AML-193 (cell line): ENCODE data around the gene PTPRM.

Experiments used
- DNase-seq, 2 experiments: peaks; one replicate each; lab custom pipeline; 2025; lab: John Stamatoyannopoulos, UW

PTPRM gene

GRCh38 chr18:8396254-8396653 lies 829.1 kb downstream of the PTPRM start:
- no peak for DNase-seq

DNA sequence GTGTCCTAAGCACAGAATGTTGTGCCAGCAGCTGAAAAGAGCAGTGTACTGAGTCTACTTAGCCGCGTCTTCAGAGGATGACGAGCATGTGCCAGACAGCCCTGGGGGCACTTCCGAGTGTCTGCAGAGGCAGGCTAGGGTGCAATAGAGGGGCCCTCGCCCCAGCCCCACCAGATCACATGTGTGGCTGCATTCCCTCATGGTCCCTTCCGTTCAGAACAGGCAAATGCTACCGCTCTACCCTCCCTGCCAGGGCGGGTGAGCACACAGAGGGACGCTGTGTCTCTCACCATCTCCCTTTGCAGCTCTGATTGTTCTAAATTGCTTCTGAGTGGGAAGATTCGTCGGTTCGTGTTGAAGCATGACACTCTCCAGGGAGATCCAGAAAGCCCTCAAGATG lies 829.9 kb downstream of the PTPRM start:
- DNase-seq, result no peak

DNA sequence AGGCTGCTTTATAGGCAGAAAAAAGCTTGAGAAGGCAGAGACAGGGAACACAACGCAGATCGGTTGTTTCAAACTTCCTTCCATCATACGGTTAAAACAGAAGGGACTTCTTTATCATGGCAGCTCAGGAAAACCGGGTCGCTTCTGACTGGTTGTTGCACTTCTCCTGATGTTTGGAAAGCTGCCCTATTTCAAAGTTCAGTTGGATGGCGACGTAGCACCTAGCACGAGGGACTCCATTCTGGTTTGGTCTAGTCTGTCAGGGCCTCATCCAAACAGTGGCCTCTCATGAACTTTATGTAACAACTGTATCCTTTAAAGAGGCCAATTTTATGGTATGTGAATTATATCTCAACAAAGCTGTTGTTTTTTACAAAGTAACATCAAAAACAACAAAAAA lies 832.0 kb downstream of the PTPRM start:
- DNase-seq, result no peak

- DNase-seq, result no peak
Observed at GRCh38 chr18:8400193-8400752, 833.2 kb downstream of the PTPRM start.

DNA sequence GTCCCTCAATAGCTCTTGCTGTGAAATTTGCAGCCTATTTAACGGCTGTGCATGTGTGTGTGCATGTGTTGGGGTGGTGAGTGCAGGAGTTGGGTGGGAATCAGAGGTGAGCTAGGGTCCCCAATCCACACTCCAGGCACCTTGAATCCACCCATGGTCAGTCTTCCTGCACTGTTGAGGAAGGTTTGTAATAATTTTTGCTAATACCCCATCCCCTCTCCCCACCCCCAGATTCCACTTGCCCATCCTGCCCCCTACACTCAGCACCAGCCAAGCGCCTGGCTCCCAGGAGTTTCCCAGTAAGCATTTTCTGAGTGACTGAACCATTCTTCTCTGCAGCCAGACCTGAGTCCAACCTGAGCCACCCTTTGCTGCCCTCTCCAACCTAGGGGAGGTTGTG lies 833.7 kb downstream of the PTPRM start:
- DNase-seq, result no peak

GRCh38 chr18:8401606-8402005 lies 834.5 kb downstream of the PTPRM start:
- DNase-seq, result no peak

- no peak for DNase-seq
Observed at GRCh38 chr18:8402237-8402636, 835.1 kb downstream of the PTPRM start.

DNA sequence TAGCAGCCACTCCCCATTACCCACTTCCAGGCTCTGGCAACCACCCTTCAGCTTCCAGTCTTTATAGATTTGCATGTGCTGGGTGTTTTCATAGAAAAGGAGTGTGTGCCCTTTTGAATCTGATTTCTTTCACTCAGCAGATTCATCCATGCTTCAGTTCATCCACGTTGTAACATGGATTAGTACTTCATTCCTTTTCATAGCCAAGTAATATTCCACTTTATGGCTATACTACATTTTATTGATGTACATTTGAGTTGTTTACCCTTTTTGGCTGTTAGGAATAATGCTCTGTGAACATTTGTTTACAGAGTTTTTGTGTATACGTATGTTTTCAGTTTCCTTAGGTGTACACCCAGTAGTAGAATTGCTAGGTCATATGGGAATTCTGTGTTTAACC lies 836.6 kb downstream of the PTPRM start:
- no peak for DNase-seq

DNA sequence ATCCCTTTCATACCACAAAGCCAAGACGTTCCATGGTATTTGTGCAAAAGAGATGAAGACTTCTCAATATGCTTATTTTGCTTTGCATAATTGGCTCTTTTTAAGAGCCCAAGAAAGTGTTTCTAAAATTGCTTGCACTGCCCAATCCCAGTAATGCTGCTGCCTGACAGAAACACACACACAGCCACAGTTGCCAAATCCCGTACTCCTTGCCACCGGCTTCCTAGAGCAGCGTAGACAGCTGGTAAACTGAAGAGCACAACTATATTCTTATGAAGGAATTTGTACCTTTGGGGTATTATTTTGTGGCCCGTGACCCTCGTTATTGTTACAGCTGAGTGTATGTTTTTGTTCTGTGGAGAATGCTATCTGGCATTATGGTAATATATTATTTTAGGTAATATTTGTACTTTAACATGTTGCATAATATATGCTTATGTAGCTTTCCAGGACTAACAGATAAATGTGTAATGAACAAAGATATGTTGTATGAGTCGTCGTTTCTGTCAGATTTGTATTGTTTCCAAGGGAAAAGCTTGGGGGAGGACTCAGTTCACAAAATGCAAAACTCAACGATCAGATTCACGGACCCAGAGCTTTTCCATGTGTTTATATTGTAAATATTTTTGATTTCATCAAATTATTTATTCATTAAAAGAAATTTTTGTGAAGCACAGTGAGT lies 839.2 kb downstream of the PTPRM start:
- DNase-seq, result no peak

GRCh38 chr18:8406868-8407250 lies 839.7 kb downstream of the PTPRM start:
- DNase-seq, result no peak

DNA sequence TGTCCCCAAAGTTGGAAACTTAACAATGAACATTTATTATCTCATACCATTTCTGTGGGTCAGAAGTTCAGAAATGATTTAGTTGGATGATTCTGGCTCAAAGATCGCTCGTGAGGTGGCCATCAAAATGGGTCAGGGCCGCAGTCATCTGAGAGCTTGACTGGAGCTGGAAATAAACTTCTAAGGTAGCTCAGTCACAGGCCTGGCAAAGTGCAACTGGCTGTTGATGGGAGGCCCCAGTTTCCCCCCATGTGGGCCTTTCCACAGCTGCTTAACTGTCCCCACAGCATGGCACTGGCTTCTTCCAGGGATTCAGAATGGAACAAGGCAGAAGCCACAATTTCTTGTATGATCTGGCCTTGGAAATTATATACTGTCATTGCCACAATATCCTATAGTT lies 842.0 kb downstream of the PTPRM start:
- DNase-seq, result no peak

DNA sequence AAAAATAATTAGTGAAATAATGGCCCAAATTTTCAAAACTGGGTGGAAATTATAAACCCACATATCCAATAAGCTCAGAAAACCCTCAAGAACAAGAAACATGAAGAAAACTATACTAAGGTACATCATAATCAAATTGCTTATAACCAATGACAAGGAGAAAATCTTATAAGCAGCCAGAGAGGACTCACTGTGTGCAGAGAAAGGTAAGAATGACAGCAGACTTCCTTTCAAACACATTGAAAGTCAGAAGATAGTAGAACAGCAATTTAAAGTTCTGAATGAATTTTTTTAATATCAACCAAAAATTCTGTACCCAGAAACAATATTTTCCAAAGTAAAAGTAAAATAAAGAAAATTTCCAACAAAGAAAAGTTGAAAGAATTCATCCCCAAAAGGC lies 844.4 kb downstream of the PTPRM start:
- DNase-seq, result no peak

DNA sequence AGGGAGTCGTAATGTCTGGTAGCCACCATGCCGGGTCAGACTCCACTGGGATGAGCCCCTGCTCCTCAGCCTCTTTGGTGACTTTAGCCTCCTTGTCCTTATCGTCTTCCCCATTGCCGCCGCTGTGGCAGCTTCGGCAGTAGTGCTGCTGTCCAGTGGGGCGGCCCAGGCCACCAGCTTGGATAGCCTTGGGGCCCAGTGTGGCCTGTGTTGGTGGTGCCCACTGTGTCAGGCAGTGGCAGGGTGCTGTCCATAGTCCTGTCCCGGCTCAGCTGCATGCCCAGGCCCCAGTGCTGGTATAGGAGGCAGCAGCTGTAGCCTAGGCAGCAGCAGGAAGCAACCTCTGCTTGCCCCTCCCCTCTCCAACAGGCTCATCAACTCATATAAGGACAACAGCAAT lies 845.0 kb downstream of the PTPRM start:
- no peak for DNase-seq

- no peak for DNase-seq
Observed at GRCh38 chr18:8413189-8413588, 846.1 kb downstream of the PTPRM start.

- no peak for DNase-seq
Observed at GRCh38 chr18:8413751-8414150, 846.6 kb downstream of the PTPRM start.

DNA sequence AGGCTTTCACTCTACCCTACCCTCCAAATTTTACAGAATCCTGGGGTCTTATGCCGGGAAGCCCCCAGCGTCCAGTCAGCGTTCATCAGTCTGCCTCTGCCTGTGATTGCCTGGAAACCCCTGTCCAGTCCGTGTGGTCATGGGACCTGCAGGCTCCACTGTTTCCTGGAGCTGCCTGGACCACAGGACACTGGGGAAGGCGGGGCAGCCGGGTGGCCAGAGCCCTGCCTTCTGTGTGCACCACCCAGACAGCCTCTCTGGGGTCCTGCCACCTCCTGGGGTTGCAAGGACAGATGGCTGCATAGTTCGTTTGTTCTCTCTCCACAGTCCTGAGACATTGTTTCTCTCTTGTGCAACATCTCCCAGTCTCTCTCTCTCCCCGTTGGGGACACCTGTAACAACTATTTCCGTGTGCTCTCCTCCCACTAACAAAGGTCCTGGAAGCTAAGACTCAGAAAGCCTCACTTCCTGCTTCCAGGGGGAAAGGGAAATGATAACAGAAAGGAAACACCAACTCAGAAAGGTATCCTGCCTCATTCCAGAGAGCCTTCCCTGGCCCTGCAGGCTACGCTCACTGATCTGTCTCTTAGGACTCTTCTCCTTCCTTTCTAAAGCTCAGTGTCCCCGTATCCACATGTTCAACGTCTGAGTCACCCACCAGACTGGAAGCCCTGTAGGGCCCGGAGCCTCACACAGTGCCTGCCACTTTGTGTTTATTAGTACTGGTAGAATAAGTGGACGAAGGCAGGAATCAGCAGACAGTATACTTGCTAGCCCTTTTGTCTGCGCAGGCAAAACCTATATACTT lies 849.3 kb downstream of the PTPRM start:
- no peak for DNase-seq

GRCh38 chr18:8422391-8422790 lies 855.3 kb downstream of the PTPRM start:
- no peak for DNase-seq

- no peak for DNase-seq
Observed at GRCh38 chr18:8423051-8423557, 856.0 kb downstream of the PTPRM start.

DNA sequence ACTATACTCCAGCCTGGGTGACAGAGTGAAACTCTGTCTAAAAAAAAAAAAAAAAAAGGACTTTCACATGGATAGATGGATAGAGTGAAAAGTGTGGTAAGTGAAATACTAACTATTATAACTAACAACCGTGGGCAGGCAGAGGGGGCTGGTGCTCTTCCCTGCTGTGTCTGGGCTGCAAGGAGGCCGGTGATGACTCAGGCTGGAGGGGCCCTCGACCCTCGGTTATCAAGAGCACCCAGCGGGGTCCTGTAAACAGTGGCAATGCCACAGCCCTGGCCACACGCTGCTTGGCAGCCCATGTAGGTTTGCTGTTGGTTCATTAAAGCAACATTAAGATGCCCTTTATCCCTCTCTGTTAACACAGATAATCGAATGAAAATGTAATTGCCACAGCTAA lies 857.4 kb downstream of the PTPRM start:
- no peak for DNase-seq

GRCh38 chr18:8424917-8425725 lies 858.0 kb downstream of the PTPRM start:
- DNase-seq, result no peak

- no peak for DNase-seq
Observed at GRCh38 chr18:8426401-8426800, 859.3 kb downstream of the PTPRM start.

- DNase-seq, result no peak
Observed at GRCh38 chr18:8427339-8427738, 860.2 kb downstream of the PTPRM start.
